Measurements from ENCODE around the gene TOM1.

TOM1 gene

GRCh38 chr22:35307372-35307771 lies 7.7 kb downstream of the TOM1 start:
- no peak for TF ChIP-seq CTCF (conservative IDR thresholded peaks at IDR 0.05)
- peak overlapping the region; percentile 20; the same call in 1 of the 2 replicates for H3K27ac ChIP-seq

GRCh38 chr22:35307892-35308291 lies 8.2 kb downstream of the TOM1 start:
- no peak for TF ChIP-seq CTCF (conservative IDR thresholded peaks at IDR 0.05)
- H3K27ac ChIP-seq: no peak overlapping the region

GRCh38 chr22:35308480-35309021 lies 8.9 kb downstream of the TOM1 start:
- no peak overlapping the region for H3K27ac ChIP-seq
- no peak for TF ChIP-seq CTCF (conservative IDR thresholded peaks at IDR 0.05)

- no peak for TF ChIP-seq CTCF (conservative IDR thresholded peaks at IDR 0.05)
- H3K27ac ChIP-seq: no peak overlapping the region
Observed at GRCh38 chr22:35310556-35311550, 11.2 kb downstream of the TOM1 start.

GRCh38 chr22:35311551-35311999 lies 11.9 kb downstream of the TOM1 start:
- no peak overlapping the region for H3K27ac ChIP-seq
- no peak for TF ChIP-seq CTCF (conservative IDR thresholded peaks at IDR 0.05)

GRCh38 chr22:35312198-35313059 lies 12.7 kb downstream of the TOM1 start:
- H3K27ac ChIP-seq: no peak overlapping the region
- TF ChIP-seq CTCF (conservative IDR thresholded peaks at IDR 0.05): no peak
